Stimulated activated naive CD8-positive, alpha-beta T cell treated with anti-CD3 and anti-CD28 coated beads, Interleukin-15, Interleukin-2, amounts not matched to agents 100 ng/mL and 50 ng/mL, for 24 hours (primary cell): ENCODE measurements around the gene GNG10.

Source experiments
- H3K27ac Mint-ChIP-seq: one replicate; pipeline ENCODE4 v1.8.0; 2021; ENCODE audit warnings: mild to moderate bottlenecking, mixed read lengths
- H3K27me3 Mint-ChIP-seq: one replicate; pipeline ENCODE4 v1.8.0; 2021; ENCODE audit warnings: mixed read lengths
- H3K36me3 Mint-ChIP-seq: one replicate; pipeline ENCODE4 v1.8.0; 2021; ENCODE audit warnings: low read depth, mixed read lengths
- H3K4me1 Mint-ChIP-seq: one replicate; pipeline ENCODE4 v1.8.0; 2021; ENCODE audit warnings: low read depth, mixed read lengths
- H3K4me3 Mint-ChIP-seq: one replicate; pipeline ENCODE4 v1.8.0; 2021; ENCODE audit warnings: mild to moderate bottlenecking, mixed read lengths
- H3K9me3 Mint-ChIP-seq: one replicate; pipeline ENCODE4 v1.8.0; 2021; ENCODE audit warnings: mixed read lengths

GNG10 gene

DNA sequence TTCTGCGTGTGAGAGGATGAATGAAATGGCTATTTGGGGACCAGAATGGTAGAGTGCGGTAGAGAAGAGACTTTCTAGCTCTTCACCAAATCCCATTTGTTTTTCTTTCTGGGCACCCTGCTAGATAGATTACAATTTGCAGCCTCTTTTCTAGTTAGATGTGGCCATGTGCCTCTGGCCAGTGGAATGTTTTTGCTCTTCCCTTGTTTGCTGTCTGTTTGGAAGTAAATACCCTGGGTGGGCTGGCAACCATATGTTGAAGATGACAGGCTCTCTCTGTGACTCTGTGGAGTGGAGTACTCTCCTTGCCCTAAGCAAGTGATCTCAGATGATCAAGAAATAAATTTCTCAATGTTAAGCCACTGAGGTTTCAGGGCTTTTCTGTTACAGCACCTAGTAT, 12.9 kb downstream of the GNG10 start:
- H3K27ac Mint-ChIP-seq: no peak overlapping the region

DNA sequence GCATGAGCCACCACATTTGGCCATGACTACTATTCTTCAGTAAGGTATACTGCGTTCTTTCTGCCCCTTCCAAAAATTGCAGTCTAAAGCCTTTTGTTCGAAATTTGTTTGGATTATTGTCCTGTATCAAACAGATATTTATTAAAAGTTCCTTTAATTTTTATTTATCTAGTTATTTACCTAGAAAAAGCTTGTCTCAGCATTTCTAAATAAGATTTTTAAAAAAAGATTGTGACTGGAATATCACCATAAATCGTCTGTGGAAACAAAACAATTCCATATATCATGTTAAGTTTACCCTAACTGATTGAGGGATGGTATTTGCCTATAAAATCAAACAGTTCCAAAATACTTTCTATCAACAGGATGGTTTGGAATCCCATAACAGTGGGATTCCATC, 14.7 kb downstream of the GNG10 start:
- no peaks in the 10 kb centered on the region for H3K4me1 Mint-ChIP-seq
- no peak overlapping the region for H3K4me3 Mint-ChIP-seq
- no peaks in the 10 kb centered on the region for H3K9me3 Mint-ChIP-seq
- no peak overlapping the region for H3K27ac Mint-ChIP-seq
- peaks cover 14% of the 10 kb centered on the region for H3K36me3 Mint-ChIP-seq
- no peaks in the 10 kb centered on the region for H3K27me3 Mint-ChIP-seq

More for the DNA sequence above, 12.9 kb downstream of the GNG10 start:
- no peak overlapping the region for H3K4me3 Mint-ChIP-seq
- peaks cover 27% of the 10 kb centered on the region for H3K36me3 Mint-ChIP-seq
- H3K9me3 Mint-ChIP-seq: no peaks in the 10 kb centered on the region
- H3K27me3 Mint-ChIP-seq: no peaks in the 10 kb centered on the region
- H3K4me1 Mint-ChIP-seq: no peaks in the 10 kb centered on the region

DNA sequence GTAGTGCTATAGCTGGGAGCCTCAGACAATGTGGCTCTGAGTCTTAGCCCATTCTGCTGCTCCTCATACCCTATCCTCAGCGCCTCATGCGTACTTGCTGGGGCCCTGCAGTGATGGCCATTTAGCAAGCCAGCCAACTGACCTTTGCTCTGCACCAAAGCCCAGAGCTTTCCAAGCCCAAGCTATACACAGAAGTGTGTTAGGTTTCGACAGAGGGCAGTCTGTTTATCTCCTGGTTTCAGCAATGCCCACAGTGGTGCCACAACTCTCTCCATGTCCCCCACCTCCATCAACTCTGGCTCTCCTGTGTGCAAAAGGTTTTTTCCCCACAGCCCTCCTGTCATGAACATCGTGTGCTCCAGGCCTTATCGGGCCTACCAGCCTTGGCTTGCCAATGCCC, 16.9 kb downstream of the GNG10 start:
- Mint-ChIP-seq H3K36me3 (peaks cover 14% of the 10 kb centered on the region), H3K4me1 (no peaks in the 10 kb centered on the region), H3K27ac (no peak overlapping the region), H3K4me3 (no peak overlapping the region), H3K9me3 (no peaks in the 10 kb centered on the region), H3K27me3 (no peaks in the 10 kb centered on the region)

DNA sequence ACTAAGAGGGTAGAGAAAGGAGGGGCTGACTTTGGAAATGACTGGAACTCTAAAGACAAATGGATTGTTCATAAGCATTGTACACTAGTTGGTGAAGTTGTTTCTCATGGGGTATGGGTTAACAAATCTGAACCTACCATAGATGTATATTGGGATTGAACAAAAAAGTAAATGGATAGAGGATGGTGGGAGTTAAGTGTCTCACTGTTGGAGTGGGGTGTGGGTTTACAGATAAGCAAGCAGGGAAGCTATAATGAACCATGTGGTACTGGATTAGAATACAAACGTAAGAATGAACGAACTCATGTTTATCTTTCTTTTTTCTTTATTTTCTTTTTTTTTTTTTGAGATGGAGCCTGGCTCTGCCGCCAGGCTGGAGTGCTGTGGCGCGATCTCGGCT, 17.8 kb downstream of the GNG10 start:
- Mint-ChIP-seq H3K4me3 (no peak overlapping the region), H3K27me3 (no peaks in the 10 kb centered on the region), H3K9me3 (no peaks in the 10 kb centered on the region), H3K27ac (no peak overlapping the region), H3K36me3 (peaks cover 14% of the 10 kb centered on the region), H3K4me1 (no peaks in the 10 kb centered on the region)

DNA sequence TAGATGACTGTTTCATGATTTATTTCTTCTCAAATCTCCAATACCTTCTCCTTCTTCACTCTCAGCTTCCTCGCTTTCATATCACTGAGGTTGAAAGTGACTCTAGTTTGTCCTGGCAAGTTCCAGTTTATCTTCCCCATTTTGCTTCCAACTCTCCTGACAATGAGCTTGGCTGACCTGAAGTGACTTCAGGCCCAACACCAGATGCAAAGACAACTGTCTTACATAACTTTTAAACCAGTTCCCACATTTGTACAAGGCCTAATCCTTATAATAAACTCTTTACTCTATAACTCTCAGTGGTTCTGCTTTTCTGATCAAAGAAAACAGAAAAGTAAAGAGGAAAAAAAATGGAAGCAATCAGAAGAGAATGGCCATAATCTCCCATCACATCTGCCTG, 22.0 kb downstream of the GNG10 start:
- Mint-ChIP-seq H3K4me3 (no peak overlapping the region), H3K27ac (no peak overlapping the region), H3K9me3 (no peaks in the 10 kb centered on the region), H3K36me3 (peaks cover 3% of the 10 kb centered on the region), H3K4me1 (no peaks in the 10 kb centered on the region), H3K27me3 (no peaks in the 10 kb centered on the region)

DNA sequence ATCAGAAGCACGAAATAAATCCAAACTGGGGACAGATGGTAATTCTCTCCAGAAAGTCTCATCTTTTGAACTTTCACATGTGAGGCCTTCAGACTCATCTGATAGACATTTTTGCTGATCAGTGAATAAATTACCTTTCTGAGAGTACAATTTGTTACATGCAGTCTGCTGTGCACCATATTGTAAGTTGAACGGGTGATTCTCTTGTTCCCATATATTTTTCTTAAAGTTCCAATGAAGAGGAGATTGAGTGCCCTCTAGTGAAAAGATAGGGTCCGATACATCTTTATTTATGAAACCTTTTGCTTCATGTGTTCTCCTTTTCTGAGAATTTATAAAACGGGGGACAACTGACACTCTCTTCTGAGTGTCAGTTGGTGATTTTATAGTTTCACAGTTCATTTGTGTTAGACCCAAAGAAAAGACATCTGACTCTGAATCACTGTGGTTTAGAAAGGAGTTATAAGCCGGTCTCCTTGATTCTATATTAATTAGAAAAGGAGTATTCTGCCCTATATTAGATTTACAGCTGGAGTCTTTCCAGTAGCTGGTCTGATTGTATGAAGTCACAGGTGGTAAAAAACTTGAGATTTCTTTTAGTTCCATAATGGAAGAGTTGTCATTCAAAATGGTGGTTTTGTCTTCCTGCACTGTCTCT, 30.4 kb downstream of the GNG10 start:
- no peak overlapping the region for H3K27ac Mint-ChIP-seq
- no peaks in the 10 kb centered on the region for H3K9me3 Mint-ChIP-seq
- no peaks in the 10 kb centered on the region for H3K36me3 Mint-ChIP-seq
- peaks cover 2% of the 10 kb centered on the region for H3K4me1 Mint-ChIP-seq
- H3K4me3 Mint-ChIP-seq: no peak overlapping the region
- no peaks in the 10 kb centered on the region for H3K27me3 Mint-ChIP-seq

DNA sequence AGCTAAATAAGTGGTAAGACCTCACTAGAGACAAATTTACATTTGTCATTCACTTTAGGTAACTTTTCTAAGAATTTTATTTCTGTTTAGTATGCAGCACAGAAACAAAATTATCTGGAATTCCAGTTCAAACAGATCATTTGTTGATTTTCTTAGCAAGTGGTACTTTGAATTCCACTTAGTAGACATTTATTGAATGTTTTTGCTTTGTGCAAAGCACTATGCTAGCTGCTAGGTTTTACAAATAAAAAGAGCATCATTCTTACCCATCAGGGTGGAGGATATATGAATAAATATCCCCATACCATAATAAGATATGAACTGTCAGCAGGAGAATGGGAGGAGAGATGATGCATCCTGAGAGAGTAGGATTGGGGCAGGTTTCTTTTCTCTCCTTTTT, 35.4 kb downstream of the GNG10 start:
- no peaks in the 10 kb centered on the region for H3K27me3 Mint-ChIP-seq
- H3K4me1 Mint-ChIP-seq: no peaks in the 10 kb centered on the region
- H3K27ac Mint-ChIP-seq: no peak overlapping the region
- no peak overlapping the region for H3K4me3 Mint-ChIP-seq
- H3K36me3 Mint-ChIP-seq: peaks cover 4% of the 10 kb centered on the region
- H3K9me3 Mint-ChIP-seq: no peaks in the 10 kb centered on the region

DNA sequence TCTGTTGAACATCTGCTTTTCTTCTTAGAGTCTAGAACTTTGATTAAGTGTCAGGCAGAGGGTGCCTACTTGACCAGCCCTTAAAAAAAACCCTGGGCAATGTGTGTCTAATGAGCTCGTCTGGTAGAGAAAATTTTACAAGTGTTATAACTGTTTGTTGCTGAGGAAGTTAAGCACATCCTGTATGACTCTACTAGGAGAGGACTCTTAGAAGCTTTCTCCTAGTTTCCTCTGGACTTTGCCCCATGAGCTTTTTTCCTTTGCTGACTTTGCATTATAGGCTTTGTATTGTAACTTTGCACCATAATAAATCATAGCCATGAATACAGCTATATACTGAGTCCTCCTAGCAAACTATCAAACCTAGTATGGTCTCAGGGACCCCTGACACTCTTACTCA, 39.4 kb downstream of the GNG10 start:
- no peak overlapping the region for H3K4me3 Mint-ChIP-seq
- H3K27ac Mint-ChIP-seq: no peak overlapping the region
- H3K9me3 Mint-ChIP-seq: no peaks in the 10 kb centered on the region
- no peaks in the 10 kb centered on the region for H3K27me3 Mint-ChIP-seq
- no peaks in the 10 kb centered on the region for H3K4me1 Mint-ChIP-seq
- H3K36me3 Mint-ChIP-seq: peaks cover 8% of the 10 kb centered on the region

DNA sequence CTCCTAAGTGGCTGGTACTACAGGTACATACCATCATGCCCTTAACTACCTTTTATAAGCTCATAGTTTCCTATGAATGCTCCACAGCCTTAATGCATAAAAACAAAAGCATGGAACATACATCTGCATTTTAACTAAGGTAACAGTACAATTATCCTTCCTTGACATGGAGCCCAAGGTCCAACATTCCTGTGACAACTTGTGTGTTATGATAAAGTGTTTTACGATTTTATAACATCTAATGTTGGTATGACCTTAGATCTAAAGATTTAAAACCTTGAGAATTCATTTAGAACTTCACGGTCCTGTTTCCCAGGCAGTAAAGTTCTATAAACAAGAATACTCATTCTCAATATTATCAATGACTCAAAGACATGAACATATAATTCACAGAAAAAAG, 43.1 kb downstream of the GNG10 start:
- no peaks in the 10 kb centered on the region for H3K27me3 Mint-ChIP-seq
- H3K9me3 Mint-ChIP-seq: no peaks in the 10 kb centered on the region
- peaks cover 4% of the 10 kb centered on the region for H3K36me3 Mint-ChIP-seq
- no peaks in the 10 kb centered on the region for H3K4me1 Mint-ChIP-seq
- no peak overlapping the region for H3K27ac Mint-ChIP-seq
- H3K4me3 Mint-ChIP-seq: no peak overlapping the region

DNA sequence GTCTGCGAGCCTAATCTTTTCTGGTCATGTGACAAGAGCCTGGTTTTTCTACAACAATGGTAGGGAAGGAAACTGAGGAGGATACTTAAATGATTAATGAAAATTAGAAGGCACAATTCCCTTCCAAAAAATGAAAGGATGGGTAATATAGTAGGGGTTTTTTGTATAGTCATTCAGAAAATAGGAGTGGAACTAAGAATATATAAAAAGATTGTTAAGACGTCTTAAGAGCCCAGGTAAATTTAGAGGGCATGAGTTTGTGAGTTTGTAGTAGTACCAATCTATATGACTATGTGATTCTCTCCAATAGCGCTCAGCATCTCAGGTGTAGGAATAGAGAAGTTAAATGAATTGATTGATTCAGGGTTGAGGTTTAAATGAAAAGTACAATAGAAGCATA, 50.1 kb downstream of the GNG10 start:
- Mint-ChIP-seq H3K36me3 (no peaks in the 10 kb centered on the region), H3K27ac (no peak overlapping the region), H3K4me1 (no peaks in the 10 kb centered on the region), H3K27me3 (no peaks in the 10 kb centered on the region), H3K4me3 (no peak overlapping the region), H3K9me3 (no peaks in the 10 kb centered on the region)

DNA sequence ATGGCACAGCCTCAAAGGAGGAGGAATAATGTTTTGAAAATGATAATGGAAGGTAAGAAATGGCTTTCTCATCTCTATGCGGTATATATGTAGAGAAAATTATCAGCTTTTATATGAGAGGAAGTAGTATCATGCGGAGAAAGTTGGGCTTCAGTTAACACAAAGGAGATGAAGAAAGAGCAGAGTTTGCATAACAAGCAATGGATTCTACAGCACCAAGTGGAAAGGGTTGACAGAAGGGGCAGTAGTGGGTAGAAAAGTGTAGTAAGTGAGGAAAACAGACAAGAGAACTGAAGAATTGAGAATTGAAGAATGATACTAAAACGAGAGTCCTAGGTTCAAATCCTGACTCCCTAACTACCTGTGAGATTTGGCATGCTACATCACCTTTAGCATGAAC, 51.0 kb downstream of the GNG10 start:
- no peak overlapping the region for H3K4me3 Mint-ChIP-seq
- H3K27ac Mint-ChIP-seq: no peak overlapping the region
- H3K4me1 Mint-ChIP-seq: no peaks in the 10 kb centered on the region
- no peaks in the 10 kb centered on the region for H3K36me3 Mint-ChIP-seq
- no peaks in the 10 kb centered on the region for H3K9me3 Mint-ChIP-seq
- no peaks in the 10 kb centered on the region for H3K27me3 Mint-ChIP-seq

DNA sequence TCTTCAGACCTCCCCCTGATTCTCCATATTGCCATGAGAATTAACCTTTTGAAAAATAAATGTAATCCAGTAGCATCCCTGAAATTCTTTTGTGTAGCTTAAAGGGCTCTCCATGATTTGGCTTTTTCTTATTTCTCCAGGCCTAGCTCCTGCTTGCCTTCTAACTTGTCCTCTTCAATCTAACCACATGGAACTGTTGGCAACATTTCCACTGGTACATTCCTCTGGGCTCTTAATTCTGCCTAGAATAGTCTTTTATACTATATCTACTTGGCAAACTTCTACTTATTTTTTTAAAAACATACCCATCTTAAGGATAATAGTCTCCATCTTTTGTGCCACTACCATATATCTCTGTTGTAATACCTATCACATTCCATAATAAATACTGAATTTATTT, 54.1 kb downstream of the GNG10 start:
- Mint-ChIP-seq H3K4me1 (no peaks in the 10 kb centered on the region), H3K36me3 (no peaks in the 10 kb centered on the region), H3K4me3 (no peak overlapping the region), H3K9me3 (no peaks in the 10 kb centered on the region), H3K27me3 (no peaks in the 10 kb centered on the region), H3K27ac (no peak overlapping the region)

DNA sequence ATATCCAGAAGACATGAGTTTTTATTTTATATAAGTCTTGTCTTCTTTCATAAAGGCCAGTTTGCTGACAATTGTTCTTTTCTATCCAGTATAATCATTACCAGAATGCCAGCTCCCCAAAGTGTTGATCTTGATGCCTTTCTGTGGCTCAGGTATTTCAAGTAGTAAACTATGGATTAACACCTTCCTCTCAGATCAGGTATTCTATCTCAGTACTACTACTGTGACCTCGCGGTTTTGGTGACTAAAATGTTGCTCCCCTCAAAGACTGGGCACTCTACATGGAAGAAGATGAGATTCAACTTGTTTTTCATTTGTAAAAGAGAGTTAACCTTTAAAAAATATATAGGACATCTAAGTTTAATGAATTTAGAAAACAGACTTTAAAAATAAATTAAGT, 58.1 kb downstream of the GNG10 start:
- H3K4me3 Mint-ChIP-seq: no peak overlapping the region
- H3K27ac Mint-ChIP-seq: no peak overlapping the region
- H3K27me3 Mint-ChIP-seq: no peaks in the 10 kb centered on the region
- no peaks in the 10 kb centered on the region for H3K9me3 Mint-ChIP-seq
- no peaks in the 10 kb centered on the region for H3K36me3 Mint-ChIP-seq
- H3K4me1 Mint-ChIP-seq: no peaks in the 10 kb centered on the region
